GM18520 (cell line): ENCODE measurements around the gene SMIM29.
"Not testable (repeated sequence)": the region's sequence is repeated elsewhere in the genome, so short reads cannot be mapped to it uniquely, and the experiment has no call there.

Experiments used
- ATAC-seq: cut with Tn5 transposase; IDR thresholded peaks from one replicate; pipeline ENCODE4 v1.9.1; 2021; ENCODE audit not compliant: unreplicated experiment

Gene SMIM29

DNA sequence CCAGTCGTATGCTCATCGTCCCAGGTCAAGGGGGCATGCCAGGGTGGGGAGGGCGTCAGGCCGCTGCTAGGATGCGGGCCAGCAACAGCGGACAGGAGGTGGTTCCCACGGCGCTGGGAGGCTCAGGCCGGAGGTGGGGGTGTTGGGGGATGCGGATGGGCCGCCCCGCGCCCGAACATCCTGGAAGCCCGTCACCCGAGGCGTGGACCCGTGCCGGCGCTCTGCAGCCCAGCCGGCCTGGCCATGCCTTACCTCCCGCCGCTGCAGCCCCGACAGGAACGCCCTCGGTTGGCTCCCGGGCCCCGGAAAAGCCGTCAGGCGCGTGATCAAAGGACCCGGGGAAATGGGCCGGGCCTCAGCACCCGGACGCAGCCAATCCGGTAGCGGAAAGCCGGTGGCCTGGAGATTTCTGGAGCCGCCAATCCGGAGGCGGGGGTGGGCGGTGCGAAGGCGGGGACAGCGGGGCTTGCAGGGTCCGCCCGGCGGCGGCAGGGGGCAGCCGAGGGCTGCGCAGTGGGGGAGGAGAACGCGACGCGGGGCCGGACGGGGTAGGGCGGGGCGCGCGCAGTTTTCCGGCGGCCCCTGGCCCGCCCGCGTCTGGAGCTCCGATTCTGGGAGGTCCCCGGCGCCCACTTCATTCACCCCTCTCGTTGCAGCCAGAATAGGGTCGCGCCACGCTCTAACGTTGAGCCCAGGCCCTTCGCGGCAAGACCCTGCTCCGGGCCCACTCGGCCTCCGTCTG lies at the start of gene SMIM29:
Gene SMIM29, minus strand, starts transcription at position 280 of the 742 bp plus-strand sequence. CDS start 1,215 bp downstream, outside the sequence.
- peak; percentile 71 for ATAC-seq

DNA sequence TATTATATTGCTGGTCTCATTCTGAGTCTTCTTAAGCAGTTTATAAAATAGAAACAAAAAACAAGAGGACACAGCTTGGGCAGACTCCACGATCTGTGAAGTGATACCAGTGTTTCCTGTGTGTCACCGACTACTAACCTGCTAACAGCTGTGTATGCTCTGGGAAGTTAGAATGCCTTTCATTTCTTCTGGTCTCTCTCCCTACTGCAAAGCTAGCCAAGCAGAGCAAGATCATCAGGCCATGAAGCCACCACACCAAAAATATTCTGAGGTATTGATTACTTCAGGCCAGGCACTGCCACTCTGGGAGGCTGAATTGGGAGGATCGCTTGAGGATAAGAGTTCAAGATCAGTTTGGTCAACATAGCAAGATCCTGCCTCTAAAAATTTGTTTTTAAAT lies 46.9 kb upstream of the SMIM29 start:
- ATAC-seq, result peak; percentile 59

DNA sequence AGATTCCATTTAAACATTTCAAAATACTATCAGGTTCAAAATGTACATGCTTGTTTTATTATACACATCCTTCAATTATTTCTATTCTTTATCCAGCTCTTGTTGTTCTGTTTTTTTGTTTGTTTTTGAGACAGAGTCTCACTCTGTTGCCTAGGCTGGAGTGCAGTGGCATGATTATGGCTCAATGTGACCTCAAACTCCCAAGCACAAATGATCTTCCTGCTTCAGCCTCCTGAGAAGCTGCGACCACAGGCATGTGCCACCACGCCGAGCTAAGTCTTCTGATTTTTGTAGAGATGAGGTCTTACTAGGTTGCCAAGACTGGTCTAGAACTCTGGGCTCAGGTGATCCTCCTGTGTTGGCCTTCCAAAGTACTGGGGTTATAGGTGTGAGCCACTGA lies 44.1 kb upstream of the SMIM29 start:
- no peak for ATAC-seq

- ATAC-seq, result no peak
Observed at GRCh38 chr6:34289137-34289536, 40.3 kb upstream of the SMIM29 start.

- ATAC-seq, result no peak
Observed at GRCh38 chr6:34288581-34288980, 39.8 kb upstream of the SMIM29 start.

DNA sequence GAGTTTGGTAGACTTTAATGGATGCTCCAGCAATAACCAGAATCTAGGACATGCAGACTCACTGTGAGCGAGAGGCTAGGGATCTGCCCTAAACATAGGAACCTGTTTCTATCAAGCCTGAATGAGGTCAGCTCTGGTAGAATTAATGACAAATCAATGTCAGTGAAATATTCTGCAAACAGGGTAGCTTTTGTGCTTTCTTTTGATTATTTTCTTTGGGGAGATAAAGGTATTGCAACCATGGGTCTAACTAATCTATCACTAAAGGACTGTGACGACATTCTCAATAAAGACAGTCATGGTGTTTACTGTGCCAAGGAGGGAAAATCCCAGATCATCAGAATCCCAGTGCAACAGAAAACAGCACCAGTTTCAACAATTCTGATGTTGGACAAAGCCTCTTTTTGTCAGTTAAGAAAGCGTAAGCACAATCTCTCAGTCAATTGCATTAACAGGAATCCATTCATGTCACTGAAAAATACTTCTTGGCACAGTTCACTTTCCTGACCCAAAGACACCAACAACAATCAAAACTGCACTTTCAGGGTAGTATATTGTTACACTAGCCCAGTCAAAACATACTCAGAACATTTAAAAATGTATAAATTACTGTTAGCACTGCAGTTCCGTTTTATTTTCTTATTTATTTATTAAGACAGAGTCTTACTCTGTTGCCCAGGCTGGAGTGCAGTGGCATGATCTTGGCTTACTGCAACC lies 36.8 kb upstream of the SMIM29 start:
- no peak for ATAC-seq

- no peak for ATAC-seq
Observed at GRCh38 chr6:34284563-34285447, 36.0 kb upstream of the SMIM29 start.

GRCh38 chr6:34281702-34282334 lies 33.0 kb upstream of the SMIM29 start:
- ATAC-seq, result no peak

DNA sequence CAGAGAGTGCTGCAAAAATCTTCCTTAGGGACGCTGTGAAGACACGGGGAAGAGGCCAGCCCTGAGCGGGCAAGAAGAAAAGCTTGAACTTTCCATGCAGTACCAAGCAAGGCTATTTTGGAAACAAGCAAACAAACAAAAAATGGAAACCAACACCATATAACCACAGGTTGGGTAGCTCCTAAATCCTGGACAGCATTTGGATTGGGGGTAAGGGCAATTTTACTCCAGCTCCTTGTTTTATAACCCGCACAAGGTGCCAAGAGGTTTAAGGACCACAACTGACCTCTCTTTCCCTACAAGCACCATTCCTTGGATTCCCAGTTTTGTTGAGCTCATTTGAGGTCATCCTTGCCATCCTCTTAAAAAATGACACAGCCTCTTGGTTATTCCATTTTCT lies 31.4 kb upstream of the SMIM29 start:
- ATAC-seq, result no peak

- ATAC-seq, result no peak
Observed at GRCh38 chr6:34278833-34279232, 30.0 kb upstream of the SMIM29 start.

GRCh38 chr6:34277763-34278112 lies 28.9 kb upstream of the SMIM29 start:
- no peak for ATAC-seq

- ATAC-seq, result no peak
Observed at GRCh38 chr6:34276881-34277762, 28.3 kb upstream of the SMIM29 start.

DNA sequence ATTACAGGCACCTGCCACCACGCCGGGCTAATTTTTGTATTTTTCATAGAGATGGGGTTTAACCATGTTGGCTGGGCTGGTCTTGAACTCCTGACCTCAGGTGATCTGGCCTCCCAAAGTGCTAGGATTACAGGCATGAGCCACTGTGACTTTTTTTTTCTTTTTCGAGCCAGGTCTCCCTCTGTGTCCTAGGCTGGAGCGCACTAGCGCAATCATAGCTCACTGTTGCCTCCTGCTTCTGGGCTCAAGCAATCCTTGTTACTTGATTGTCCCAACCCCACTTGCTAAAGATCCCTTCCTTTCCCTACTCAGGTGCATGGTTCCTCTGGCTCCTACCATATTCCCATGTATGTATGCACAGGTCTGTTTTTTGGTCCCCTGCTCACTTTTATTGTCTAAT lies 27.4 kb upstream of the SMIM29 start:
- no peak for ATAC-seq

DNA sequence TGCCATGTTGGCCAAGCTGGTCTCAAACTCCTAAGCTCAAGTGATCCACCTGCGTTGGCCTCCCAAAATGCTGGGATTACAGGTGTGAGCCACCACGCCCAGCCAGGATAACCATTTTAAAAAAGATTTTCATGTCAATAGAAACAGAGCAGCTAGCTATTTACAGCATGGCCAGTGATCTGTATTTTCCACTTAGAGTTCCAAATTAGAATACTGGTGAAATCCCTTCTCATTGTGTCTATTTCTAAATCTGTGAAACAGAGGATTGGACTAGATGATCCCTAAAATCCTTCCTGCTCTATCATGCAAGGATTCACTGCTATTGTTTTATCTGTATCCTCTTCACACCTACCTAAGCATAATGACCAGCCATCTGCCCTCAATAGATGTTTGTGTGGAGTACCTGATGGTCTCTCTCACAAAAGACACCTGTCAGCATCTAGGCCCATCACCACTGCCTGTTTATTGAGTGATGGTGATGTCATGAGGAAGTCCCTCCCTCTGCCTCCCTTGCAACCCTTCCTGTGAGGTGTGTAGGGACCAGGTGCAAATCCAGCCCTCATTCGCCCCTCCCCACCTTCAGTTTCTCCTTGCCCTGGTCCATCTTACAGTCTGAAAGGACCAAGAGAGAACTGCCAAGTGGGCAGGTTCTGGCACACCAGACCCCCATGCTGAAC lies 26.5 kb upstream of the SMIM29 start:
- no peak for ATAC-seq

DNA sequence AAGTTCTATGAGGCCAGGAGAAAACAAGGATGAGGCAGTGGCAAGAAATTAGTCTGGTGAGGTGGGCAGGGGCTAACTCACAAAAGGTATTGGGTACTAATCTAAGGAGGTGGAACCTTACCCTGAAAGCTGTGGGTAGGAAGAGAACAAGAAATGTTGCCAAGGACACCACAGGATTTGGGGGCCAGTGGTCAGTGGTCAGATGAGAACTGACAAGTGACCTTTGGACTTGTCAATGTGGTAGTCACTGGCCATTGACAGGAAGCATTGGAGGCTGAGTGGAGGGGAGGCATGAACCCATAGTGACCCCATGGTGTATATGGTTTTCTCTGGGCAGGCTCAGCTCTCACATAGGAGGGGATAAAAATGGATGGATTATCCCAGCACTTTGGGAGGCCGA lies 25.3 kb upstream of the SMIM29 start:
- ATAC-seq, result no peak

- no peak for ATAC-seq
Observed at GRCh38 chr6:34273242-34273805, 24.5 kb upstream of the SMIM29 start.

GRCh38 chr6:34272013-34272926 lies 23.5 kb upstream of the SMIM29 start:
- ATAC-seq, result no peak

DNA sequence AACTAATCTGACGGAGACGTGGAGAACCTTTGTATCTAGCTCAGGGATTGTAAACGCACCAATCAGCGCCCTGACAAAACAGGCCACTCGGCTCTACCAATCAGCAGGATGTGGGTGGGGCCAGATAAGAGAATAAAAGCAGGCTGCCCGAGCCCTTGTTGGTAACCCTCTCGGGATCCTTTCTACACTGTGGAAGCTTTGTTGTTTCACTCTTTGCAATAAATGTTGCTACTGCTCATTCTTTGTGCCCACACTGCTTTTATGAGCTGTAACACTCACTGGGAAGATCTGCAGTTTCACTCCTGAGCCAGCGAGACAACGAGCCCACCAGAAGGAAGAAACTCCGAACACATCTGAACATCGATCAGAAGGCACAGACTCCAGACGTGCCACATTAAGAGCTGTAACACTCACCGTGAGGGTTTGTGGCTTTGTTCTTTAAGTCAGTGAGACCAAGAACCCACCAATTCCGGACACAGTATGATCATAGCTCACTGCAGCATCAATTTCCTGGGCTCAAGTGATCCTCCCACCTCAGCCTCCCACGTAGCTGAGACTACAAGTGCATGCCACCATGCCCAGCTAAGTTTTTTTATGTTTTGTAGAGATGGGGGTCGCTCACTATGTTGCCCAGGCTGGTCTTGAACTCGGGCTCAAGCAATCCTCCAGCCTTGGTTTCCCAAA lies 21.0 kb upstream of the SMIM29 start:
- not testable (repeated sequence) for ATAC-seq
